ENCODE data around the gene ERN2.

ERN2 gene

GRCh38 chr16:23668225-23668624 lies 44.8 kb downstream of the ERN2 start:
- H3K4me3 ChIP-seq (ENCODE audit: low read length, poor library complexity, severe bottlenecking) = no peak overlapping the region
- no peaks in the 10 kb centered on the region for H3K9me2 ChIP-seq (replicated peaks; ENCODE audit: low read depth, low read length)
- no peak overlapping the region for H2AFZ ChIP-seq (ENCODE audit: low read length)
- H3K36me3 ChIP-seq (ENCODE audit: insufficient read depth, low read length) = peaks cover 83% of the 10 kb centered on the region; the same call in 1 of the 2 replicates
- no peak overlapping the region for H3K9ac ChIP-seq (ENCODE audit: low read depth, low read length, poor library complexity, severe bottlenecking)
- no peaks in the 10 kb centered on the region for H3K27me3 ChIP-seq (ENCODE audit: insufficient read depth, low read length, poor library complexity, severe bottlenecking)
- H3K9me3 ChIP-seq (ENCODE audit: insufficient read depth, low read depth, low read length) = no peaks in the 10 kb centered on the region
- no peak for TF ChIP-seq EZH2phosphoT487 (IDR thresholded peaks at IDR 0.05; ENCODE audit: borderline replicate concordance)
- no peak for TF ChIP-seq CTCF (conservative IDR thresholded peaks at IDR 0.05; ENCODE audit: low read length)
- no peaks in the 10 kb centered on the region for H3K79me2 ChIP-seq (ENCODE audit: insufficient read depth, low read length)
- H3K4me2 ChIP-seq (ENCODE audit: low read depth, low read length, poor library complexity, severe bottlenecking) = no peak overlapping the region
- no peaks in the 10 kb centered on the region for H4K20me1 ChIP-seq (ENCODE audit: insufficient read depth, low read length, poor library complexity, severe bottlenecking)
- H3K4me1 ChIP-seq (ENCODE audit: insufficient read depth, low read length, poor library complexity, severe bottlenecking) = no peaks in the 10 kb centered on the region
- no peaks in the 10 kb centered on the region for H3F3A ChIP-seq (ENCODE audit: low read depth)

DNA sequence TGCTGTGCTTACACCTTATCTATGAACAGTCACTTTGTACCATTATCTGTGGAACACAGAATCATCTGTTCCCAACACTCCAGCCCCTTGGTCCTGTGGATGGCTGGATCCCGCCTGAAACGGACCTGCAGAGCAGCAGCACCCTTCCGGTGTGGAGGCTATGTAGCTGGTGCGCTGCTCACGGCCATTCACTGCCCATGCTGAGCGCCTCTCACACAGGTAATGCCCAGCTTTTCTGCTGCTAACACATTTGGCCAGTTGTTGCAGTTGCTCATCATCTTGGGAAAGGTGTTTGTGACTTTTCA lies 45.7 kb downstream of the ERN2 start:
- no peaks in the 10 kb centered on the region for H4K20me1 ChIP-seq (ENCODE audit: insufficient read depth, low read length, poor library complexity, severe bottlenecking)
- no peak overlapping the region for H3K4me2 ChIP-seq (ENCODE audit: low read depth, low read length, poor library complexity, severe bottlenecking)
- no peak overlapping the region for H3K9ac ChIP-seq (ENCODE audit: low read depth, low read length, poor library complexity, severe bottlenecking)
- H3F3A ChIP-seq (ENCODE audit: low read depth) = no peaks in the 10 kb centered on the region
- H3K4me3 ChIP-seq (ENCODE audit: low read length, poor library complexity, severe bottlenecking) = no peak overlapping the region
- no peaks in the 10 kb centered on the region for H3K4me1 ChIP-seq (ENCODE audit: insufficient read depth, low read length, poor library complexity, severe bottlenecking)
- TF ChIP-seq EZH2phosphoT487 (IDR thresholded peaks at IDR 0.05; ENCODE audit: borderline replicate concordance) = no peak
- no peak for TF ChIP-seq CTCF (conservative IDR thresholded peaks at IDR 0.05; ENCODE audit: low read length)
- no peaks in the 10 kb centered on the region for H3K9me3 ChIP-seq (ENCODE audit: insufficient read depth, low read depth, low read length)
- no peaks in the 10 kb centered on the region for H3K79me2 ChIP-seq (ENCODE audit: insufficient read depth, low read length)
- H3K9me2 ChIP-seq (replicated peaks; ENCODE audit: low read depth, low read length) = no peaks in the 10 kb centered on the region
- H2AFZ ChIP-seq (ENCODE audit: low read length) = no peak overlapping the region
- H3K36me3 ChIP-seq (ENCODE audit: insufficient read depth, low read length) = peaks cover 89% of the 10 kb centered on the region; the same call in 1 of the 2 replicates
- H3K27me3 ChIP-seq (ENCODE audit: insufficient read depth, low read length, poor library complexity, severe bottlenecking) = no peaks in the 10 kb centered on the region

DNA sequence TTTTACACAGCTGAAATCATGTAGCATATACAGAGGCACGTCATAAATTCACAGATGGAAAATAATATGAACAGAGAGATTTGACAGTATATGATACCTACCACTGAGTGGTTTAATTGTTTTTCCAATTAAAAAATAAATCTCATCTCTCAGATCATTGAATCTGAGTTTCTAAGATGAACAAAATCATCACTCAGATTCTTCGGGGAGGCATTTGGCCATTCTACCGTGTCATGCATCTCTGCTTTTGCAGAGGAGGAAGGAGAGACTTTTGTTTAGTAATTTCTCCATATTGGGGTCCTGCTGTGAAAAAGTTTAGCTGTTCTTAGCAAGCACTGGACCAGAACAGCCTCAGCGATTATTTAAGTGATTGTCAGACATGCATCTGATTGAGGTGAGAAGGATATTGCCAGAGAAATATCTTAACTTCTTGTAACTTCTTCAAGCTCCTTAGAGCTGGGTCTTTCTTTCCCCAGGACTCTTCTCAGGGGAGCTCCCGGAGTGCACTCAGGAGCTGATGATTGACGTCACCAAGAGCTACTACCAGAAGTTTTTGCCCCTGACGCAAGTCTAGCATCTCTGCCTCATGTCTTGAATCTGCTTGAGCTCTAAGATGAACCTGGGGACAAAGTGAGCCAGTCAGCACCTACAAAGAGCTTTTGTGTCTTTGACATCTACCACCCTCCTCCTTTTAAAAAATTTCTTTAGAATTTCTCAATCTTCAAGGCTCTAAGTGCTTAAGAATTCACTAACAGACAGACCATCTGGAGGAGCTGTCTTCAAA lies 46.3 kb downstream of the ERN2 start:
- H3F3A ChIP-seq (ENCODE audit: low read depth) = no peaks in the 10 kb centered on the region
- H3K36me3 ChIP-seq (ENCODE audit: insufficient read depth, low read length) = peaks cover 90% of the 10 kb centered on the region; the same call in 1 of the 2 replicates
- no peaks in the 10 kb centered on the region for H3K79me2 ChIP-seq (ENCODE audit: insufficient read depth, low read length)
- no peak for TF ChIP-seq CTCF (conservative IDR thresholded peaks at IDR 0.05; ENCODE audit: low read length)
- no peak for TF ChIP-seq EZH2phosphoT487 (IDR thresholded peaks at IDR 0.05; ENCODE audit: borderline replicate concordance)
- no peak overlapping the region for H2AFZ ChIP-seq (ENCODE audit: low read length)
- no peaks in the 10 kb centered on the region for H3K27me3 ChIP-seq (ENCODE audit: insufficient read depth, low read length, poor library complexity, severe bottlenecking)
- H4K20me1 ChIP-seq (ENCODE audit: insufficient read depth, low read length, poor library complexity, severe bottlenecking) = no peaks in the 10 kb centered on the region
- H3K4me3 ChIP-seq (ENCODE audit: low read length, poor library complexity, severe bottlenecking) = no peak overlapping the region
- no peak overlapping the region for H3K4me2 ChIP-seq (ENCODE audit: low read depth, low read length, poor library complexity, severe bottlenecking)
- no peak overlapping the region for H3K9ac ChIP-seq (ENCODE audit: low read depth, low read length, poor library complexity, severe bottlenecking)
- no peaks in the 10 kb centered on the region for H3K9me3 ChIP-seq (ENCODE audit: insufficient read depth, low read depth, low read length)
- no peaks in the 10 kb centered on the region for H3K4me1 ChIP-seq (ENCODE audit: insufficient read depth, low read length, poor library complexity, severe bottlenecking)
- H3K9me2 ChIP-seq (replicated peaks; ENCODE audit: low read depth, low read length) = no peaks in the 10 kb centered on the region

All from Loucy (cell line).